Astrocyte (in vitro differentiated cells and primary cell): ENCODE measurements around the gene WNT7A. TPM values are rescaled to one million over a fixed set of nuclear protein-coding genes. Genes with fewer than 3 reads are reported as not detected.
A peak's percentile ranks its signal among the peaks of the same experiment; 100 is the strongest.

ENCODE experiments used
- DNase-seq: peaks from one replicate; pipeline ENCODE4 v3.0.0-alpha.2; 2010; ENCODE audit warnings: low read depth
- FAIRE-seq: peaks from 2 replicates; lab custom pipeline; 2011; peaks lifted over from hg19 to GRCh38; lab: Jason Lieb, UNC
- H2AFZ ChIP-seq: 2 replicates; pipeline ENCODE4 v1.6.0; 2012; ENCODE audit warnings: low read depth, low read length, inconsistent platforms
- H3K27ac ChIP-seq: 2 replicates; pipeline ENCODE4 v1.5.1; 2011; ENCODE audit warnings: low read depth, low read length, inconsistent platforms
- H3K27me3 ChIP-seq: 2 replicates; pipeline ENCODE4 v1.6.0; 2011; ENCODE audit warnings: low read length, inconsistent platforms; ENCODE audit not compliant: insufficient read depth
- H3K36me3 ChIP-seq: 2 replicates; pipeline ENCODE4 v1.5.1; 2011; ENCODE audit warnings: low read length, inconsistent platforms; ENCODE audit not compliant: insufficient read depth
- H3K4me1 ChIP-seq: 2 replicates; pipeline ENCODE4 v1.5.1; 2011; ENCODE audit warnings: low read length, inconsistent platforms; ENCODE audit not compliant: insufficient read depth
- H3K4me2 ChIP-seq: 2 replicates; pipeline ENCODE4 v1.6.0; 2012; ENCODE audit warnings: low read length, inconsistent platforms
- H3K4me3 ChIP-seq: 2 replicates; pipeline ENCODE4 v1.5.1; 2011; ENCODE audit warnings: low read depth, mild to moderate bottlenecking, low read length, inconsistent platforms; ENCODE audit not compliant: insufficient read depth
- H3K79me2 ChIP-seq: 2 replicates; pipeline ENCODE4 v1.6.0; 2012; ENCODE audit warnings: mild to moderate bottlenecking, low read length, inconsistent platforms; ENCODE audit not compliant: insufficient read depth
- H3K9ac ChIP-seq: 2 replicates; pipeline ENCODE4 v1.6.0; 2012; ENCODE audit warnings: mild to moderate bottlenecking, low read length, inconsistent platforms
- H3K9me3 ChIP-seq: 2 replicates; pipeline ENCODE4 v1.5.1; 2012; ENCODE audit warnings: low read depth, mild to moderate bottlenecking, low read length, inconsistent platforms; ENCODE audit not compliant: insufficient read depth
- H4K20me1 ChIP-seq: 2 replicates; pipeline ENCODE4 v1.6.0; 2012; ENCODE audit warnings: low read length, inconsistent platforms; ENCODE audit not compliant: insufficient read depth
- H3K27ac Mint-ChIP-seq: one replicate; pipeline ENCODE4 v1.8.0; 2021; ENCODE audit warnings: mild to moderate bottlenecking, mixed read lengths; ENCODE audit not compliant: unreplicated experiment
- H3K27me3 Mint-ChIP-seq: one replicate; pipeline ENCODE4 v1.8.0; 2021; ENCODE audit warnings: low read depth, mixed read lengths; ENCODE audit not compliant: unreplicated experiment
- H3K36me3 Mint-ChIP-seq: one replicate; pipeline ENCODE4 v1.8.0; 2021; ENCODE audit warnings: low read depth, mixed read lengths; ENCODE audit not compliant: unreplicated experiment
- H3K4me1 Mint-ChIP-seq: one replicate; pipeline ENCODE4 v1.8.0; 2021; ENCODE audit warnings: low read depth, mixed read lengths; ENCODE audit not compliant: unreplicated experiment
- H3K4me3 Mint-ChIP-seq: one replicate; pipeline ENCODE4 v1.8.0; 2021; ENCODE audit warnings: mild to moderate bottlenecking, moderate library complexity, mixed read lengths; ENCODE audit not compliant: unreplicated experiment
- H3K9me3 Mint-ChIP-seq: one replicate; pipeline ENCODE4 v1.8.0; 2021; ENCODE audit warnings: mild to moderate bottlenecking, mixed read lengths; ENCODE audit not compliant: unreplicated experiment
- EZH2 ChIP-seq: IDR thresholded peaks from 2 replicates; pipeline ENCODE4 v1.6.1; 2012; ENCODE audit warnings: mild to moderate bottlenecking, low read length, inconsistent platforms; ENCODE audit not compliant: insufficient read depth
- total RNA-seq: library from RNA; stranded (reverse); gene quantifications from 2 replicates; pipeline ENCODE4 v1.2.1, GENCODE V29; 2021
- TF ChIP-seq, protein P1 (sequence below): IDR thresholded peaks from 2 replicates; pipeline ENCODE4 v1.5.1; 2011; ENCODE audit warnings: low read depth, mild to moderate bottlenecking, inconsistent platforms, low read length, moderate library complexity; ENCODE audit not compliant: insufficient read depth

The WNT7A gene
- total RNA-seq, 1 donor from 2014 or later = 1.7 TPM

DNA sequence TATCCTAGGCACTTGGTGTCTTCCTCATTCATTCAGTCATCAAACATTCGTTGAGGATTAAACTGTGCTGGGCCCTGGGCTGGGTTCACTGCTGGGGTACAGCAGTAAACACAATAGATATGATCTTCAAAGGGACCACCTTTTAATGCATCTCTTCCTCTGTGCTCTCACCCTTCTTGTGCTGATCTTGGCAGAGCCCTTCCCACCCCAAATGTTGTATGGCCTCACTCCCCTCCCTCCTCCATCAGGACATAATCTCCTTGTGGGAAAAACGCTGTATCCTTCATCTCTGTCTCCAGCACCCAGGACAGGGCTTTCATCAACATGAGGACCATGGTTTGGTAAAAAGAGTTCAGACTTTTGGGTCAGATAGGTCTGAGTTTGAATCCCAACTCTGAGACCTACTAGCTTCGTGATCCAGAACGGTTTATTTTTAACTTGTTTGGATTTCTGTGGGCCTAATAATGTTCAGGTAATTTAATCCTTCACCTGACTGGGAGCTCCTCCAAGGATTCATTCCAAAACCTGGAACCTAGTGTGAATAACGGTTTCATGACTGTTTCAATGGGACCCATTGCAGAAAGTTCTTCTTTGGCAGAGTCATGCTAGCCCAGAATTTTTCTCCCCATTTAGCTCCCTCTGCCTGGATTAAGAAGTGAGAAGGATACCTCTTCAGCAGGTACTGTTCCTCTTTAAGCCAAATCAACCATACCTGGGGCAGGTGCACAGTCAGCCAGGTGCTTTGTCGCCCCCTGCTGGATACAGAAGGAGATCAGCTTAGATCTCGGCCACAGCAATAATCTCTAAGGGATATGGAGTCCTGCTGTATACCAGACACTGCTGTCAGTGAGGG is 5.2 kb upstream of the WNT7A start:
- no peak overlapping the region for H3K4me2 ChIP-seq
- no peaks in the 10 kb centered on the region for H4K20me1 ChIP-seq
- H3K36me3 ChIP-seq = no peaks in the 10 kb centered on the region
- DNase-seq (no peak), FAIRE-seq (no peak)
- no peaks in the 10 kb centered on the region for H3K4me1 ChIP-seq
- Mint-ChIP-seq H3K27me3 (peaks cover 81% of the 10 kb centered on the region), H3K4me1 (no peaks in the 10 kb centered on the region), H3K4me3 (no peak overlapping the region), H3K36me3 (peaks cover 2% of the 10 kb centered on the region), H3K9me3 (peaks cover 3% of the 10 kb centered on the region), H3K27ac (no peak overlapping the region)
- peaks cover 4% of the 10 kb centered on the region for H3K9me3 ChIP-seq
- H3K27ac ChIP-seq = no peak overlapping the region
- H3K79me2 ChIP-seq = no peaks in the 10 kb centered on the region
- no peak overlapping the region for H2AFZ ChIP-seq
- H3K9ac ChIP-seq = no peak overlapping the region
- no peak overlapping the region for H3K4me3 ChIP-seq
- TF ChIP-seq EZH2 = no peak
- TF ChIP-seq, protein P1, sequence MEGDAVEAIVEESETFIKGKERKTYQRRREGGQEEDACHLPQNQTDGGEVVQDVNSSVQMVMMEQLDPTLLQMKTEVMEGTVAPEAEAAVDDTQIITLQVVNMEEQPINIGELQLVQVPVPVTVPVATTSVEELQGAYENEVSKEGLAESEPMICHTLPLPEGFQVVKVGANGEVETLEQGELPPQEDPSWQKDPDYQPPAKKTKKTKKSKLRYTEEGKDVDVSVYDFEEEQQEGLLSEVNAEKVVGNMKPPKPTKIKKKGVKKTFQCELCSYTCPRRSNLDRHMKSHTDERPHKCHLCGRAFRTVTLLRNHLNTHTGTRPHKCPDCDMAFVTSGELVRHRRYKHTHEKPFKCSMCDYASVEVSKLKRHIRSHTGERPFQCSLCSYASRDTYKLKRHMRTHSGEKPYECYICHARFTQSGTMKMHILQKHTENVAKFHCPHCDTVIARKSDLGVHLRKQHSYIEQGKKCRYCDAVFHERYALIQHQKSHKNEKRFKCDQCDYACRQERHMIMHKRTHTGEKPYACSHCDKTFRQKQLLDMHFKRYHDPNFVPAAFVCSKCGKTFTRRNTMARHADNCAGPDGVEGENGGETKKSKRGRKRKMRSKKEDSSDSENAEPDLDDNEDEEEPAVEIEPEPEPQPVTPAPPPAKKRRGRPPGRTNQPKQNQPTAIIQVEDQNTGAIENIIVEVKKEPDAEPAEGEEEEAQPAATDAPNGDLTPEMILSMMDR = peak; percentile 51
- H3K27me3 ChIP-seq = peaks cover 39% of the 10 kb centered on the region

DNA sequence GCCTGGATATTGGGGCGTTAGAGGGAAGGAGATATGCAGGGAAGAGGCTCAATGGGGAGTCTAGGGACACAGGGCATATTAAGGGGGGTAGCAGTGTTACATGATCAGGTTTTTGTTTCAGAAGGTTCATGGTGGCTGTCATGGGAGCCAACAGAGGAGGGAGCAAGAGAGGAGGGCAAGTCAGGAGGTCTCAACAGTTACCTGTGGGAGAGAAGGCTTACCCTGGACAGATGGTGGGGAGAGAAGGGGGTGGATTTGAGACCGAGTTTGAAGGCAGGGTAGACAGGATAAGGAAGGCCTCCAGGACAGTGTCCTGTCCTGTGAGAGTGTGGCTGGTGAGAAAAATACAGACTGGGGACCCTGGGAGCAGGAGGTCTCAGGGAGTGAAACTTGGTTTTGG is 3.8 kb upstream of the WNT7A start:
- Histone ChIP-seq H3K9ac (no peak overlapping the region), H3K36me3 (no peaks in the 10 kb centered on the region), H2AFZ (no peak overlapping the region), H3K9me3 (peaks cover 4% of the 10 kb centered on the region), H3K79me2 (no peaks in the 10 kb centered on the region), H3K4me3 (no peak overlapping the region), H4K20me1 (no peaks in the 10 kb centered on the region), H3K27me3 (peaks cover 50% of the 10 kb centered on the region), H3K27ac (no peak overlapping the region), H3K4me1 (no peaks in the 10 kb centered on the region), H3K4me2 (no peak overlapping the region)
- Mint-ChIP-seq H3K4me3 (no peak overlapping the region), H3K4me1 (no peaks in the 10 kb centered on the region), H3K9me3 (peaks cover 3% of the 10 kb centered on the region), H3K36me3 (peaks cover 2% of the 10 kb centered on the region), H3K27ac (no peak overlapping the region), H3K27me3 (peaks cover 82% of the 10 kb centered on the region)
- no peak for DNase-seq
- TF ChIP-seq, protein P1 = no peak
- no peak for TF ChIP-seq EZH2
- no peak for FAIRE-seq

DNA sequence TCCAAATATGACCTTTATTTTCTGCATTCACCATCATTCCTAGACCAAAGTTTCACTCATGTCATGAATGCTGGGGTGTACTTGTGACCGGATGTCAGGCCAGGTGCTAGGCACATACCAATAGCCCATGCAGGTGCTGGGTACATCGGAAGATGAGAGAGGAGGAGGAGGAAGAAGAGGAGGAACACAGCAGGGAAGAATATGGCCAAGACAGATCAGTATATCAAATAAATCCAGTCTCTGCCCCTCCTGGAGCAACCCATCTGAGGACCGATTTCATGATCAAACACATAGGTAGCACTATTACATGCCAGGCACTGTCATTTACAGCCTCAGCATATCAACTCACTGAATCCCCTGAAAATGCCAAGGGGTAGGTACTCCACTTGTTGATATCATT is 3.0 kb upstream of the WNT7A start:
- TF ChIP-seq EZH2 = no peak
- TF ChIP-seq, protein P1 = no peak
- Mint-ChIP-seq H3K27ac (no peak overlapping the region), H3K9me3 (peaks cover 3% of the 10 kb centered on the region), H3K27me3 (peaks cover 82% of the 10 kb centered on the region), H3K36me3 (peaks cover 2% of the 10 kb centered on the region), H3K4me3 (no peak overlapping the region), H3K4me1 (no peaks in the 10 kb centered on the region)
- FAIRE-seq (no peak), DNase-seq (no peak)
- Histone ChIP-seq H3K4me1 (no peaks in the 10 kb centered on the region), H3K79me2 (no peaks in the 10 kb centered on the region), H3K36me3 (no peaks in the 10 kb centered on the region), H3K9me3 (peaks cover 4% of the 10 kb centered on the region), H3K27ac (no peak overlapping the region), H3K4me3 (no peak overlapping the region), H3K9ac (no peak overlapping the region), H2AFZ (no peak overlapping the region), H4K20me1 (no peaks in the 10 kb centered on the region), H3K27me3 (peaks cover 54% of the 10 kb centered on the region), H3K4me2 (no peak overlapping the region)
